Thymus (tissue), 11 donors: ENCODE measurements around the gene SLC38A3. TPM values are rescaled to one million over a fixed set of nuclear protein-coding genes. Genes with fewer than 3 reads are reported as not detected.

Experiments
- DNase-seq, 9 donors: peaks; one replicate each; pipeline ENCODE4 v3.0.0-alpha.2; 2013; ENCODE audit warnings: low spot score in 9 of 9, low read depth in 6 of 9, missing footprints in 1 of 9
- H3K27ac ChIP-seq, 2 donors: one replicate each; pipeline ENCODE4 v1.5.1; 2013; ENCODE audit warnings: control low read depth in 1 of 2, low read depth in 1 of 2, low read length in 1 of 2, mild to moderate bottlenecking in 1 of 2, moderate library complexity in 1 of 2
- H3K27me3 ChIP-seq, 2 donors: one replicate each; pipeline ENCODE4 v1.5.1; 2013; ENCODE audit warnings: low read length in 1 of 2; ENCODE audit not compliant: control insufficient read depth in 2 of 2, insufficient read depth in 1 of 2
- H3K36me3 ChIP-seq, 2 donors: one replicate each; pipeline ENCODE4 v1.5.1; 2013; ENCODE audit warnings: low read length in 1 of 2, mild to moderate bottlenecking in 1 of 2, moderate library complexity in 1 of 2; ENCODE audit not compliant: control insufficient read depth in 2 of 2, insufficient read depth in 2 of 2
- H3K4me1 ChIP-seq, 2 donors: one replicate each; pipeline ENCODE4 v1.5.1; 2013; ENCODE audit warnings: low read length in 2 of 2; ENCODE audit not compliant: control insufficient read depth in 2 of 2, insufficient read depth in 2 of 2
- H3K4me3 ChIP-seq, 2 donors: one replicate each; pipeline ENCODE4 v1.5.1; 2013; ENCODE audit warnings: low read length in 2 of 2, control low read depth in 1 of 2, mild to moderate bottlenecking in 1 of 2
- H3K9me3 ChIP-seq, 2 donors: one replicate each; pipeline ENCODE4 v1.5.1; 2013; ENCODE audit warnings: low read length in 1 of 2, mild to moderate bottlenecking in 1 of 2; ENCODE audit not compliant: control insufficient read depth in 2 of 2, insufficient read depth in 1 of 2
- WGBS: extraction: QIAGEN DNeasy Blood & Tissue Kit; methylation state at CpG from one replicate; pipeline ENCODE4 v1.1.7; 2013; 5-methylcytosine and 5-hydroxymethylcytosine counted together
- polyA plus RNA-seq: library from polyadenylated mRNA; stranded (reverse); fragments of 200-250 nt; gene quantifications from one replicate; pipeline ENCODE4 v1.2.3, GENCODE V29; 2013
- total RNA-seq: library from RNA; stranded (reverse); fragments of 120-200 nt; gene quantifications from one replicate; pipeline ENCODE4 v1.2.4, GENCODE V29; 2013
- donor health status: healthy.

SLC38A3 gene
- total and polyA plus RNA-seq, 2 donors = 0.05 to 0.18 TPM

GRCh38 chr3:50168388-50168787 is 36.7 kb upstream of the SLC38A3 start:
- 97% methylated on average over 9 of the region's 9 CpGs for WGBS
- no peaks in the 10 kb centered on the region for H3K36me3 ChIP-seq
- no peaks in the 10 kb centered on the region for H3K27me3 ChIP-seq
- no peak overlapping the region for H3K4me3 ChIP-seq
- H3K9me3 ChIP-seq = peaks cover 0 to 5% of the 10 kb centered on the region in 2 donors
- H3K27ac ChIP-seq = no peak overlapping the region
- H3K4me1 ChIP-seq = peaks cover 0 to 25% of the 10 kb centered on the region in 2 donors
- no peak for DNase-seq

GRCh38 chr3:50168791-50169190 is 36.3 kb upstream of the SLC38A3 start:
- peaks cover 0 to 5% of the 10 kb centered on the region in 2 donors for H3K9me3 ChIP-seq
- no peaks in the 10 kb centered on the region for H3K27me3 ChIP-seq
- H3K4me1 ChIP-seq = peaks cover 0 to 24% of the 10 kb centered on the region in 2 donors
- no peaks in the 10 kb centered on the region for H3K36me3 ChIP-seq
- WGBS = 96% methylated on average over 6 of the region's 6 CpGs
- H3K27ac ChIP-seq = no peak overlapping the region
- DNase-seq = no peak
- no peak overlapping the region for H3K4me3 ChIP-seq

- Histone ChIP-seq H3K4me3 (no peak overlapping the region), H3K27me3 (no peaks in the 10 kb centered on the region), H3K27ac (no peak overlapping the region), H3K36me3 (no peaks in the 10 kb centered on the region), H3K4me1 (peaks cover 0 to 19% of the 10 kb centered on the region in 2 donors), H3K9me3 (peaks cover 0 to 5% of the 10 kb centered on the region in 2 donors)
- no peak for DNase-seq
- WGBS = 94% methylated on average over 11 of the region's 11 CpGs
These were observed 35.7 kb upstream of the SLC38A3 start for GRCh38 chr3:50169232-50169832.

- Histone ChIP-seq H3K27me3 (no peaks in the 10 kb centered on the region), H3K36me3 (no peaks in the 10 kb centered on the region), H3K4me3 (no peak overlapping the region), H3K27ac (no peak overlapping the region), H3K4me1 (peaks cover 0 to 14% of the 10 kb centered on the region in 2 donors), H3K9me3 (peaks cover 0 to 5% of the 10 kb centered on the region in 2 donors)
- 95% methylated on average over 1 of the region's 1 CpG for WGBS
- no peak for DNase-seq
These were observed 35.2 kb upstream of the SLC38A3 start for GRCh38 chr3:50169858-50170257.

GRCh38 chr3:50170689-50171088 is 34.4 kb upstream of the SLC38A3 start:
- DNase-seq = no peak
- Histone ChIP-seq H3K27me3 (no peaks in the 10 kb centered on the region), H3K4me3 (no peak overlapping the region), H3K27ac (no peak overlapping the region), H3K9me3 (peaks cover 0 to 5% of the 10 kb centered on the region in 2 donors), H3K36me3 (no peaks in the 10 kb centered on the region), H3K4me1 (peaks cover 0 to 12% of the 10 kb centered on the region in 2 donors)
- WGBS = 94% methylated on average over 10 of the region's 10 CpGs

GRCh38 chr3:50171540-50172301 is 33.4 kb upstream of the SLC38A3 start:
- peaks cover 0 to 1% of the 10 kb centered on the region in 2 donors for H3K4me1 ChIP-seq
- no peak overlapping the region for H3K27ac ChIP-seq
- no peak overlapping the region for H3K4me3 ChIP-seq

GRCh38 chr3:50172626-50173220 is 32.3 kb upstream of the SLC38A3 start:
- 95% methylated on average over 8 of the region's 8 CpGs for WGBS
- Histone ChIP-seq H3K9me3 (peaks cover 0 to 5% of the 10 kb centered on the region in 2 donors), H3K36me3 (no peaks in the 10 kb centered on the region), H3K4me3 (no peak overlapping the region), H3K27me3 (no peaks in the 10 kb centered on the region), H3K4me1 (no peaks in the 10 kb centered on the region), H3K27ac (no peak overlapping the region)
- DNase-seq = no peak

More at GRCh38 chr3:50171540-50172301, 33.4 kb upstream of the SLC38A3 start:
- Histone ChIP-seq H3K9me3 (peaks cover 0 to 5% of the 10 kb centered on the region in 2 donors), H3K36me3 (no peaks in the 10 kb centered on the region), H3K27me3 (no peaks in the 10 kb centered on the region)
- no peak for DNase-seq
- WGBS = 93% methylated on average over 21 of the region's 21 CpGs

- no peak overlapping the region for H3K4me3 ChIP-seq
- 87% methylated on average over 29 of the region's 29 CpGs for WGBS
- no peak overlapping the region for H3K27ac ChIP-seq
- no peaks in the 10 kb centered on the region for H3K4me1 ChIP-seq
- no peaks in the 10 kb centered on the region for H3K27me3 ChIP-seq
- no peak for DNase-seq
- H3K9me3 ChIP-seq = peaks cover 0 to 5% of the 10 kb centered on the region in 2 donors
- no peaks in the 10 kb centered on the region for H3K36me3 ChIP-seq
These were observed 31.2 kb upstream of the SLC38A3 start for GRCh38 chr3:50173685-50174516.
